Measurements from ENCODE around the gene ZNF224. TPM values are rescaled to one million over a fixed set of nuclear protein-coding genes. Genes with fewer than 3 reads are reported as not detected.

Gene ZNF224
- total and polyA plus RNA-seq, 11 donors, result 7.1 to 17.7 (median 11.8) TPM

DNA sequence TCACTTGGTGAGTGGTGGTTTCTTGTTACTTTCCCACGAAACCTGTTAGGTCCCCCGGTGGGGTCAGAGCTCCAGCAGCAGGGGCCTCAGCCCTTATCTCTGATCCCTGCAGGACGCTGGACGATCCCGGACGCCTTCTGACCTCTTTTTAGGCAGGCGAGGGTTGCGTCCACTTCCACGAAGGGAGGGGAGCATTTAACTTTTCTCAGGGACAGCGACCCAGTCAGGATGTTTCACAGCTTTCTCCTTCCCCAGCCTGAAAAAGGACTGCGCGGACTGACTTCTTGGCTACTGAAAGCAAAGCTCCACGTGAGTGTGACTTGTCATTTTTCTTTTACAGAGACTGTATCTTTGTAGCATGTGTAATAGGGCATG is 47.9 kb downstream of the ZNF224 start:
- no peaks in the 10 kb centered on the region for H3K9me3 ChIP-seq
- DNase-seq (peak in 1 of 5 donors; percentile 26), ATAC-seq (peak; percentile 16 to 40 (median 26))
- H3K27ac ChIP-seq, result peak overlapping the region in 10 of 12 donors; percentile 78 to 90 (median 84)
- H3K36me3 ChIP-seq, result peaks cover 0 to 32% (median 25%) of the 10 kb centered on the region in 9 donors
- 0 to 4% (median 3%) methylated on average over 13 of the region's 13 CpGs for WGBS, 4 donors
- intact Hi-C loops (cut with DNase I), result no loop called here
- H3K4me1 ChIP-seq, result peaks cover 0 to 19% (median 12%) of the 10 kb centered on the region in 12 donors
- no peaks in the 10 kb centered on the region for H3K27me3 ChIP-seq
- TF ChIP-seq, protein P1, sequence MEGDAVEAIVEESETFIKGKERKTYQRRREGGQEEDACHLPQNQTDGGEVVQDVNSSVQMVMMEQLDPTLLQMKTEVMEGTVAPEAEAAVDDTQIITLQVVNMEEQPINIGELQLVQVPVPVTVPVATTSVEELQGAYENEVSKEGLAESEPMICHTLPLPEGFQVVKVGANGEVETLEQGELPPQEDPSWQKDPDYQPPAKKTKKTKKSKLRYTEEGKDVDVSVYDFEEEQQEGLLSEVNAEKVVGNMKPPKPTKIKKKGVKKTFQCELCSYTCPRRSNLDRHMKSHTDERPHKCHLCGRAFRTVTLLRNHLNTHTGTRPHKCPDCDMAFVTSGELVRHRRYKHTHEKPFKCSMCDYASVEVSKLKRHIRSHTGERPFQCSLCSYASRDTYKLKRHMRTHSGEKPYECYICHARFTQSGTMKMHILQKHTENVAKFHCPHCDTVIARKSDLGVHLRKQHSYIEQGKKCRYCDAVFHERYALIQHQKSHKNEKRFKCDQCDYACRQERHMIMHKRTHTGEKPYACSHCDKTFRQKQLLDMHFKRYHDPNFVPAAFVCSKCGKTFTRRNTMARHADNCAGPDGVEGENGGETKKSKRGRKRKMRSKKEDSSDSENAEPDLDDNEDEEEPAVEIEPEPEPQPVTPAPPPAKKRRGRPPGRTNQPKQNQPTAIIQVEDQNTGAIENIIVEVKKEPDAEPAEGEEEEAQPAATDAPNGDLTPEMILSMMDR (IDR thresholded peaks at IDR 0.05), result no peak
- no peak for TF ChIP-seq POLR2A (IDR thresholded peaks at IDR 0.05)
- H3K4me3 ChIP-seq, result peak overlapping the region; percentile 62 to 98 (median 89)

DNA sequence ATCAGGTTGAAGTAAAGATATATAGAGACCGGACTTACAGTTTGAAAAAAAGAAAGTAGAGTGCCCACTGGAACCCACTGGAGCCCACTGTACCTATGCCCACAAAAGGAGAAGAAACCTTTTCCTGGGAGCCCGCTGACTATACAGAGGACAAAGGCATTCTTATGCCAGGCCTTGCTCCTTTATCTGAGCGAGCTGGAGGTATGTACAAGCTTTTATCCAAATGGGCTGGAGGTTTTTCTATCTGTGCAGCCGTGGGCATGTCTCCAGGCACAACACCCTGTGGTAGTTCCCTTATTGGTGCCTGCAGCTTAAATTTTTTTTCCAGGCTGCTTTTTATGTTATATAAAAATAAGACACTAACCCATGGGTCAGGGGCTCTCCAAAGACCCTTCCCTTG is 55.6 kb downstream of the ZNF224 start:
- 56 to 77% (median 71%) methylated on average over 4 of the region's 4 CpGs for WGBS, 4 donors
- Histone ChIP-seq H3K27me3 (no peaks in the 10 kb centered on the region), H3K4me1 (peaks cover 0 to 22% (median 0%) of the 10 kb centered on the region in 12 donors), H3K36me3 (peaks cover 0 to 100% (median 95%) of the 10 kb centered on the region in 9 donors), H3K4me3 (no peak overlapping the region), H3K9me3 (peaks cover 0 to 33% (median 7%) of the 10 kb centered on the region in 12 donors), H3K27ac (peak overlapping the region in 8 of 12 donors; percentile 0 to 33 (median 22))
- DNase-seq (no peak), ATAC-seq (peak in 3 of 4 donors; percentile 45 to 73 (median 51))
- TF ChIP-seq POLR2A (IDR thresholded peaks at IDR 0.05), result no peak
- TF ChIP-seq, protein P1 (IDR thresholded peaks at IDR 0.05), result no peak
- intact Hi-C loops (cut with DNase I), result no loop called here

DNA sequence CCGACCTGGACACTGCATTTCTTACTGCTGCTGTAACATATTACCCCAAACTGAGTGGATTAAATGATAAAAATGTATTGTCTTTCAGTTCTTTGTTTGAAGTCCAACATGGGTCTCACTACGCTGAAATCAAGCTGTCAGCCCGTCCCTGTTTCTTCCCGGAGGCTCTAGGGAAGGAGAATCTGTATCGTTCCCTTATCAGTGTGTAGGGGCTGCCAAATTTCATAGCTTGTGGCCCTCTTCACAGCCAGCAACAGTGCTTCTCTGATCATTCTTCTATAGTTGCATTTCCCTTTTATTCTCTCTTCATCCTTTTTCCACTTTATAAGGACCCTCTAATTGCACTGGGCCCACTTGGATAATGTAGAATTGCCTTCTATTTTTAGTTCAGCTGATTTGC is 57.3 kb downstream of the ZNF224 start:
- peaks cover 0 to 50% (median 23%) of the 10 kb centered on the region in 12 donors for H3K9me3 ChIP-seq
- no peak overlapping the region for H3K27ac ChIP-seq
- H3K36me3 ChIP-seq, result peaks cover 8 to 100% (median 96%) of the 10 kb centered on the region in 9 donors
- peaks cover 0 to 22% (median 0%) of the 10 kb centered on the region in 12 donors for H3K4me1 ChIP-seq
- ATAC-seq (peak in 3 of 4 donors; percentile 41 to 51 (median 44)), DNase-seq (no peak)
- no peaks in the 10 kb centered on the region for H3K27me3 ChIP-seq
- 51 to 72% (median 57%) methylated on average over 5 of the region's 5 CpGs for WGBS, 4 donors
- H3K4me3 ChIP-seq, result no peak overlapping the region
- no peak for TF ChIP-seq POLR2A (IDR thresholded peaks at IDR 0.05)
- TF ChIP-seq, protein P1 (IDR thresholded peaks at IDR 0.05), result no peak
- intact Hi-C loops (cut with DNase I), result no loop called here

DNA sequence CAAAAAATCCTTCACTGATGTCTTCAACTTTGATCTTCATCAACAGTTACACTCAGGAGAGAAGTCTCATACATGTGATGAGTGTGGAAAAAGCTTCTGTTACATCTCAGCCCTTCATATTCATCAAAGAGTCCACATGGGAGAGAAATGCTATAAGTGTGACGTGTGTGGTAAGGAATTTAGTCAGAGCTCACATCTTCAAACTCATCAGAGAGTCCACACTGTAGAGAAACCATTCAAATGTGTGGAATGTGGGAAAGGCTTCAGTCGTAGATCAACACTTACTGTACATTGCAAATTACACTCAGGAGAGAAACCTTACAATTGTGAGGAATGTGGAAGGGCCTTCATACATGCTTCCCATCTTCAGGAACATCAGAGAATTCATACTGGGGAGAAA is 62.3 kb downstream of the ZNF224 start:
- Histone ChIP-seq H3K9me3 (peaks cover 0 to 98% (median 64%) of the 10 kb centered on the region in 12 donors), H3K27ac (no peak overlapping the region), H3K4me1 (peaks cover 0 to 8% (median 0%) of the 10 kb centered on the region in 12 donors), H3K4me3 (no peak overlapping the region), H3K36me3 (peaks cover 12 to 66% (median 61%) of the 10 kb centered on the region in 9 donors), H3K27me3 (no peaks in the 10 kb centered on the region)
- TF ChIP-seq POLR2A (IDR thresholded peaks at IDR 0.05), result no peak
- TF ChIP-seq, protein P1 (IDR thresholded peaks at IDR 0.05), result no peak
- 91 to 99% (median 97%) methylated on average over 2 of the region's 2 CpGs for WGBS, 4 donors
- no peak for DNase-seq
- intact Hi-C loops (cut with DNase I), result no loop called here
- ATAC-seq, result no peak

Other genes starting within 250 kb of the ZNF224 start
- gene ZNF404, start 210.4 kb upstream of the ZNF224 start, total RNA-seq, result 1 to 10 TPM; 2.3 to 7.6 (median 6.1) TPM
- 10 to 100 TPM in 1 of 2 donors, 1 to 10 TPM in 1; 5.6 to 18.7 TPM for gene ZNF404, start 210.4 kb upstream of the ZNF224 start, polyA plus RNA-seq
- 1 to 10 TPM; 4.0 to 9.9 (median 7.2) TPM for gene ZNF45, start 159.1 kb upstream of the ZNF224 start, total RNA-seq
- gene ZNF45, start 159.1 kb upstream of the ZNF224 start, polyA plus RNA-seq, result 1 to 10 TPM; 2.4 to 5.4 TPM
- 1 to 10 TPM; 2.6 to 6.7 (median 3.9) TPM for gene ZNF221, start 143.1 kb upstream of the ZNF224 start, total RNA-seq
- gene ZNF221, start 143.1 kb upstream of the ZNF224 start, polyA plus RNA-seq, result 1 to 10 TPM; 2.4 to 2.9 TPM
- gene ZNF155, start 110.2 kb upstream of the ZNF224 start, total RNA-seq, result 1 to 10 TPM; 4.0 to 7.7 (median 6.6) TPM
- 1 to 10 TPM; 4.9 to 5.1 TPM for gene ZNF155, start 110.2 kb upstream of the ZNF224 start, polyA plus RNA-seq
- gene ZNF230, start 91.4 kb upstream of the ZNF224 start, total RNA-seq, result 1 to 10 TPM; 1.7 to 4.3 (median 2.5) TPM
- gene ZNF230, start 91.4 kb upstream of the ZNF224 start, polyA plus RNA-seq, result 1 to 10 TPM; 1.8 to 1.9 TPM
- 1 to 10 TPM; 2.3 to 5.0 (median 3.9) TPM for gene ZNF222, start 69.0 kb upstream of the ZNF224 start, total RNA-seq
- gene ZNF222, start 69.0 kb upstream of the ZNF224 start, polyA plus RNA-seq, result 1 to 10 TPM; 2.1 to 7.7 TPM
- gene ZNF223, start 42.3 kb upstream of the ZNF224 start, total RNA-seq, result 1 to 10 TPM; 1.7 to 5.1 (median 3.2) TPM
- gene ZNF223, start 42.3 kb upstream of the ZNF224 start, polyA plus RNA-seq, result 1 to 10 TPM; 2.6 to 4.5 TPM
- 1 to 10 TPM; 1.2 to 2.7 (median 1.8) TPM for gene ZNF284, start 22.2 kb upstream of the ZNF224 start, total RNA-seq
- 1 to 10 TPM; 1.1 TPM for gene ZNF284, start 22.2 kb upstream of the ZNF224 start, polyA plus RNA-seq
- 1 to 10 TPM; 1.3 to 6.2 (median 3.7) TPM for gene ZNF225, start 19.0 kb downstream of the ZNF224 start, total RNA-seq
- 1 to 10 TPM; 1.4 to 2.1 TPM for gene ZNF225, start 19.0 kb downstream of the ZNF224 start, polyA plus RNA-seq
- gene ZNF234, start 47.2 kb downstream of the ZNF224 start, total RNA-seq, result 10 to 100 TPM in 3 of 9 donors, 1 to 10 TPM in 6; 4.6 to 12.8 (median 9.4) TPM
- 1 to 10 TPM; 4.5 to 4.7 TPM for gene ZNF234, start 47.2 kb downstream of the ZNF224 start, polyA plus RNA-seq
- 10 to 100 TPM; 12.2 to 29.2 (median 21.1) TPM for gene ZNF226, start 70.7 kb downstream of the ZNF224 start, total RNA-seq
- gene ZNF226, start 70.7 kb downstream of the ZNF224 start, polyA plus RNA-seq, result 10 to 100 TPM; 18.9 to 20.1 TPM
- gene ZNF227, start 118.2 kb downstream of the ZNF224 start, total RNA-seq, result 10 to 100 TPM in 6 of 9 donors, 1 to 10 TPM in 3; 4.7 to 20.5 (median 11.0) TPM
- gene ZNF227, start 118.2 kb downstream of the ZNF224 start, polyA plus RNA-seq, result 1 to 10 TPM; 4.4 to 5.9 TPM
- 1 to 10 TPM; 3.6 to 9.6 (median 5.2) TPM for gene ZNF233, start 165.5 kb downstream of the ZNF224 start, total RNA-seq
- gene ZNF233, start 165.5 kb downstream of the ZNF224 start, polyA plus RNA-seq, result 1 to 10 TPM; 1.5 to 3.8 TPM
- 1 to 10 TPM; 1.9 to 6.3 (median 4.1) TPM for gene ZNF235, start 210.7 kb downstream of the ZNF224 start, total RNA-seq
- gene ZNF235, start 210.7 kb downstream of the ZNF224 start, polyA plus RNA-seq, result 1 to 10 TPM; 1.7 to 3.3 TPM